K562 (cell line): ENCODE results near the gene DPYSL3. TPM values are rescaled to one million over a fixed set of nuclear protein-coding genes. Genes with fewer than 3 reads are reported as not detected.

Experiments used
- ATAC-seq: fragments of 200-7000 bp; cut with Tn5 transposase; 3 replicates; pipeline ENCODE4 v1.9.1; 2020; ENCODE audit warnings: moderate library complexity
- BruUV-seq: library from RNA; stranded (reverse); fragments of 400-500 nt; replicated peaks from 2 replicates; lab custom pipeline; 2021; lab: Mats Ljungman, UMichigan
- CTCF ChIA-PET: fragments of 300-600 bp; formaldehyde crosslinking; extraction: SDS; loops from one replicate; lab custom pipeline; 2021; ENCODE audit warnings: low intra/inter-chr PET ratio; lab: Yijun Ruan, JAX
- POLR2A ChIA-PET: fragments of 300-600, 350-650 bp; sonication (Branson Sonifier 250); formaldehyde crosslinking; extraction: SDS; loops from one replicate; lab custom pipeline; 2021; ENCODE audit warnings: antibody characterized with exemption, inconsistent platforms; lab: Yijun Ruan, JAX
- DNase-seq, 4 experiments: peaks; one replicate each; pipeline versions ENCODE4 v3.0.0 to v3.0.0-alpha.2; 2011 to 2018; ENCODE audit warnings: low spot score in 3 of 4, mixed read lengths in 3 of 4; ENCODE audit errors: extremely low read depth in 1 of 4
- FAIRE-seq: peaks from 2 replicates; lab custom pipeline; 2011; peaks lifted over from hg19 to GRCh38; lab: Jason Lieb, UNC
- H2AFZ ChIP-seq: 2 replicates; pipeline ENCODE4 v1.6.0; 2011; ENCODE audit warnings: low read depth, low read length, control low read depth, inconsistent platforms
- H3K27ac ChIP-seq: fragments of 200-600 bp; 3 replicates; pipeline ENCODE4 v1.8.0; 2011; ENCODE audit warnings: low read depth, mild to moderate bottlenecking, control low read depth, inconsistent platforms, low read length, moderate library complexity, mixed read lengths; ENCODE audit errors: extremely low read depth
- H3K27me3 ChIP-seq, 2 experiments: fragments of 300-600 bp in 1 of 2; 2 replicates in 1 of 2; 3 replicates in 1 of 2; pipeline versions ENCODE4 v1.6.0 to v1.8.0; 2011; ENCODE audit warnings: inconsistent platforms in 2 of 2, low read length in 2 of 2, mild to moderate bottlenecking in 1 of 2, mixed read lengths in 1 of 2, moderate library complexity in 1 of 2; ENCODE audit not compliant: control insufficient read depth in 2 of 2, insufficient read depth in 2 of 2
- H3K36me3 ChIP-seq: fragments of 300-600 bp; 3 replicates; pipeline ENCODE4 v1.8.0; 2011; ENCODE audit warnings: mild to moderate bottlenecking, low read length, inconsistent platforms; ENCODE audit not compliant: control insufficient read depth, insufficient read depth
- H3K4me1 ChIP-seq, 2 experiments: fragments of 200-600 bp in 1 of 2; replicated peaks in 1 of 2; 2 replicates in 1 of 2; 3 replicates in 1 of 2; pipeline versions ENCODE4 v1.5.1 to v1.8.0; 2011; ENCODE audit warnings: inconsistent platforms in 2 of 2, low read length in 2 of 2, mild to moderate bottlenecking in 1 of 2, mixed read lengths in 1 of 2, moderate library complexity in 1 of 2; ENCODE audit not compliant: control insufficient read depth in 2 of 2, insufficient read depth in 2 of 2
- H3K4me2 ChIP-seq: 2 replicates; pipeline ENCODE4 v1.6.1; 2011; ENCODE audit warnings: low read length, control low read depth, inconsistent platforms, mixed read lengths; ENCODE audit not compliant: insufficient read depth
- H3K4me3 ChIP-seq: fragments of 200-600 bp; sonication (generic), shearing (Covaris generic); 2 replicates; pipeline ENCODE4 v1.5.1; 2016; ENCODE audit warnings: control low read depth, inconsistent platforms
- H3K79me2 ChIP-seq: fragments of 200-600 bp; 3 replicates; pipeline ENCODE4 v1.8.0; 2011; ENCODE audit warnings: low read length, inconsistent platforms; ENCODE audit not compliant: control insufficient read depth, insufficient read depth
- H3K9ac ChIP-seq, 2 experiments: 2 replicates each; pipeline versions ENCODE4 v1.6.0 to v1.6.1; 2011; ENCODE audit warnings: low read depth in 2 of 2, low read length in 2 of 2, control low read depth in 1 of 2, inconsistent platforms in 1 of 2, mild to moderate bottlenecking in 1 of 2, mixed read lengths in 1 of 2; ENCODE audit not compliant: insufficient read depth in 1 of 2
- H3K9me1 ChIP-seq: one replicate; pipeline ENCODE4 v1.6.0; 2011; ENCODE audit warnings: inconsistent platforms, mild to moderate bottlenecking, low read length, moderate library complexity; ENCODE audit not compliant: control insufficient read depth, insufficient read depth
- H3K9me3 ChIP-seq: replicated peaks from 2 replicates; pipeline ENCODE4 v1.5.1; 2011; ENCODE audit warnings: low read depth, low read length, inconsistent platforms; ENCODE audit not compliant: control insufficient read depth, insufficient read depth
- H4K20me1 ChIP-seq: replicated peaks from 2 replicates; pipeline ENCODE4 v1.6.1; 2011; ENCODE audit warnings: low read length, inconsistent platforms, mixed read lengths; ENCODE audit not compliant: control insufficient read depth, insufficient read depth
- ATF3 ChIP-seq, 2 experiments: fragments of 450-650 bp in 1 of 2; sonication (generic) in 1 of 2; formaldehyde crosslinking in 1 of 2; IDR thresholded peaks in 1 of 2; conservative IDR thresholded peaks in 1 of 2; 2 replicates each; pipeline versions ENCODE4 v1.6.1 to v1.8.1; 2016 to 2023; ENCODE audit warnings: mild to moderate bottlenecking in 2 of 2, moderate library complexity in 2 of 2, inconsistent platforms in 1 of 2, missing genetic modification reagents in 1 of 2
- GABPB2 ChIP-seq: fragments of 250-450 bp; sonication (Bioruptor Pico); conservative IDR thresholded peaks from 2 replicates; pipeline ENCODE4 v1.5.1; 2021; ENCODE audit warnings: mild to moderate bottlenecking
- IRF9 ChIP-seq: fragments of 450-650 bp; IDR thresholded peaks from 2 replicates; pipeline ENCODE4 v1.6.1; 2016; ENCODE audit warnings: missing biosample characterization, missing genetic modification characterization
- KHSRP ChIP-seq: fragments of 450-650 bp; IDR thresholded peaks from 2 replicates; pipeline ENCODE4 v1.6.1; 2017
- NR2F6 ChIP-seq: fragments of 450-650 bp; formaldehyde crosslinking; IDR thresholded peaks from 2 replicates; pipeline ENCODE4 v1.4.0; 2020; ENCODE audit warnings: mild to moderate bottlenecking
- SAFB2 ChIP-seq: fragments of 200-400 bp; formaldehyde crosslinking; IDR thresholded peaks from 2 replicates; pipeline ENCODE4 v1.6.1; 2018; ENCODE audit warnings: borderline replicate concordance, low read length, low read depth, moderate library complexity; ENCODE audit not compliant: severe bottlenecking
- SETDB1 ChIP-seq: IDR thresholded peaks from one replicate; pipeline ENCODE4 v1.6.1; 2012; ENCODE audit warnings: low read length, control low read depth, inconsistent platforms
- SMAD4 ChIP-seq: fragments of 250-450 bp; sonication (Bioruptor Pico); conservative IDR thresholded peaks from 2 replicates; pipeline ENCODE4 v1.8.0; 2021; ENCODE audit warnings: inconsistent platforms, mild to moderate bottlenecking, moderate library complexity
- TCF7L2 ChIP-seq: fragments of 150-350 bp; IDR thresholded peaks from 2 replicates; pipeline ENCODE4 v1.6.1; 2016; ENCODE audit warnings: low read depth, mild to moderate bottlenecking, low read length, moderate library complexity
- ZNF174 ChIP-seq: fragments of 250-450 bp; sonication (Bioruptor Pico); IDR thresholded peaks from 2 replicates; pipeline ENCODE4 v1.4.0; 2020; ENCODE audit warnings: mild to moderate bottlenecking
- ZNF24 ChIP-seq: fragments of 450-650 bp; IDR thresholded peaks from 2 replicates; pipeline ENCODE4 v1.6.1; 2016
- ZNF354B ChIP-seq: fragments of 250-450 bp; sonication (Bioruptor Pico); IDR thresholded peaks from 2 replicates; pipeline ENCODE4 v1.4.0; 2020
- ZNF507 ChIP-seq: conservative IDR thresholded peaks from 2 replicates; pipeline ENCODE4 v1.6.1; 2017; ENCODE audit warnings: missing genetic modification characterization, missing compliant biosample characterization
- WGBS: fragments of 100-300 bp; shearing (Covaris generic); methylation state at CpG from one replicate; pipeline ENCODE4 v1.1.6; 2016; ENCODE audit warnings: low coverage, mixed read lengths; ENCODE audit not compliant: insufficient coverage; ENCODE audit errors: missing lambda C conversion rate; 5-methylcytosine and 5-hydroxymethylcytosine counted together
- in situ Hi-C: fragments of 300-500 bp; cut with MboI; formaldehyde crosslinking; loops from 4 replicates; pipeline ENCODE4 v1.15.0; 2018; ENCODE audit warnings: inconsistent platforms, mixed read lengths
- intact Hi-C: fragments of 100-400 bp; cut with micrococcal nuclease; formaldehyde crosslinking; loops from 2 replicates; pipeline ENCODE4 v1.14.2; 2022
- polyA plus RNA-seq, 8 experiments: library from polyadenylated mRNA; depleted of rRNA in 4 of 8; stranded (reverse) in 5 of 8; unstranded in 3 of 8; fragments of >200 nt; fragmentation: Nextera tagmentation in 2 of 8; fragmentation: Illumina TruSeq in 1 of 8; extraction: Ambion mirVana in 2 of 8; extraction: Trizol in 1 of 8; gene quantifications; 2 replicates each; pipeline versions ENCODE4 v1.2.1 to v1.2.3, GENCODE V29; 2011 to 2014; ENCODE audit warnings: inconsistent platforms in 1 of 8, missing spikeins in 1 of 8
- total RNA-seq, 7 experiments: library from RNA; depleted of rRNA in 6 of 7; stranded (reverse); fragments of >200 nt in 6 of 7; fragmentation: Illumina TruSeq in 2 of 7; extraction: Trizol in 2 of 7; gene quantifications; 2 replicates each; pipeline versions ENCODE4 v1.2.1 to v1.2.3, GENCODE V29; 2011 to 2021; ENCODE audit warnings: low replicate concordance in 1 of 7

The DPYSL3 gene
- total and polyA plus RNA-seq, 9 of the 15 experiments (the other 6 are each of a cell fraction or from before 2014, with no cell fraction given): 0.07 to 0.55 TPM; not detected in 7

GRCh38 chr5:147452165-147452811 lies 57.6 kb downstream of the DPYSL3 start:
- intact Hi-C loops (no loop called here), in situ Hi-C loops (no loop called here)
- POLR2A ChIA-PET: interaction anchor here (1.1 kb wide), 1 partner anchor 42 kb away, joined by 4 read pairs; no protein-coding TSS in a partner anchor
- CTCF ChIA-PET: no interaction called here
- BruUV-seq: no TSS peak
- no peak overlapping the region for H3K27ac ChIP-seq
- no peak overlapping the region for H3K4me2 ChIP-seq
- no peak overlapping the region for H2AFZ ChIP-seq
- no peak for ATAC-seq
- no peak for TF ChIP-seq NR2F6
- TF ChIP-seq ZNF174 (CRISPR knock-in tag): no peak
- H3K9me1 ChIP-seq: no peaks in the 10 kb centered on the region
- H3K4me1 ChIP-seq: peaks cover 0 to 14% of the 10 kb centered on the region in 2 experiments; a peak in 2 of 5 replicates
- H3K9ac ChIP-seq: no peak overlapping the region
- H3K4me3 ChIP-seq: no peak overlapping the region
- no peaks in the 10 kb centered on the region for H4K20me1 ChIP-seq
- H3K27me3 ChIP-seq: peaks cover 0 to 10% of the 10 kb centered on the region in 2 experiments; a peak in 1 of 5 replicates
- H3K79me2 ChIP-seq: no peaks in the 10 kb centered on the region
- WGBS: 2% methylated on average over 25 of the region's 25 CpGs
- no peak for DNase-seq
- H3K9me3 ChIP-seq: no peaks in the 10 kb centered on the region
- no peaks in the 10 kb centered on the region for H3K36me3 ChIP-seq
- no peak for FAIRE-seq

- peaks cover 0 to 14% of the 10 kb centered on the region in 2 experiments; a peak in 2 of 5 replicates for H3K4me1 ChIP-seq
- ATAC-seq (no peak), DNase-seq (no peak), FAIRE-seq (no peak)
- ChIA-PET POLR2A (no interaction called here), CTCF (no interaction called here)
- WGBS: 0% methylated on average over 3 of the region's 3 CpGs
- H3K4me3 ChIP-seq: no peak overlapping the region
- H3K27ac ChIP-seq: no peak overlapping the region
- H3K9me1 ChIP-seq: no peaks in the 10 kb centered on the region
- H3K27me3 ChIP-seq: peaks cover 0 to 10% of the 10 kb centered on the region in 2 experiments; a peak in 1 of 5 replicates
- in situ Hi-C loops (no loop called here), intact Hi-C loops (no loop called here)
- no TSS peak for BruUV-seq
- no peak overlapping the region for H3K4me2 ChIP-seq
- H3K79me2 ChIP-seq: no peaks in the 10 kb centered on the region
- no peak overlapping the region for H2AFZ ChIP-seq
- H3K9me3 ChIP-seq: no peaks in the 10 kb centered on the region
- H4K20me1 ChIP-seq: no peaks in the 10 kb centered on the region
- H3K9ac ChIP-seq: no peak overlapping the region
- no peaks in the 10 kb centered on the region for H3K36me3 ChIP-seq
- TF ChIP-seq SETDB1 (no peak), GABPB2 (CRISPR knock-in tag) (no peak), ZNF507 (tag) (no peak), SMAD4 (CRISPR knock-in tag) (no peak), ZNF354B (CRISPR knock-in tag) (no peak), ZNF24 (no peak), IRF9 (tag) (no peak), ATF3 (IDR thresholded peaks at IDR 0.05) (no peak), ATF3 (CRISPR knock-in tag; conservative IDR thresholded peaks at IDR 0.05) (no peak), SAFB2 (no peak), TCF7L2 (no peak), KHSRP (no peak)
Observed at GRCh38 chr5:147451193-147451592, 58.7 kb downstream of the DPYSL3 start.
